ENCODE results near the gene MAN1A2.

DNA sequence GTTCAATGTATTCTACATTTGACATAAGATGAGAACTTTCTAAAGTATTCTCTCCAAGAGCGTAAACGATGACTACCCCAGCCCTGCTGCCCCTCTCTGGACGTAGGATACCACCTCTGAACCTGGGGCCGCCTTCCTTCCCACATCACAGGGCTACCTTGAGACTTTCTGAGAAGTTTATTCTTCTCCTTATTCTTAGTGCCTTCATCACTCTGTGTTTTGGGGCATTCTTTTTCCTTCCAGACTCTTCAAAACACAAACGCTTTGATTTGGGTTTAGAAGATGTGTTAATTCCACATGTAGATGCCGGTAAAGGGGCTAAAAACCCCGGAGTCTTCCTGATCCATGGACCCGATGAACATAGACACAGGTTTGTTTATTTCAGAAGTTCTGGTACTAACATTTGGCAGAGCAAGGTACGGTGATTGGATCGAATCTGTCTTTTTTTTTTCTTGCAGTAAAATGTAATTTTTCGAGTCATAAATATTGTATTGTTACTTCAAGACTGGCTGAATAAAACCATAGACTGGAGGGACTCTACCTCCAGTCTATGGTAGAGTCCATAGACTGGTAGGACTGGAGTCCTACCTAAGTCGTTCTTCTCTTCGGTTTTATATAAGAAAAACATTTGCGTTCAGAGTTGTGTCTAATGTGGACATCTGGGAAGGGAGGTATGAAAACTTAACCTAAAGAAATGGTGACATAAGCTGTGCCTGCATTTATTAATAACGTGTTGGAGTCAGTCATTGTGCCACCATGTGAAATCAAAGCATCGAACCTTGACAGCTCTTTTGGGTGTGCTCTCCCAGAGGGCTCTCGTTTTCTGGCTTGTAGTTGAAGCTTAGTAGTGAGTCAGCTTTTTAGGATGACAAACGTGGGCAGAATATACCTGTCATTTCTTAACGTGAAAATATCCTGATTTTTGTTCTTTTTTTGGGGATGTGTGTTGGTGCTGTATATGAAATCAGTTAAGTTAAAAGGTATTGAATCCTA, 1.2 kb downstream of the MAN1A2 start:
- TF ChIP-seq, protein P1, sequence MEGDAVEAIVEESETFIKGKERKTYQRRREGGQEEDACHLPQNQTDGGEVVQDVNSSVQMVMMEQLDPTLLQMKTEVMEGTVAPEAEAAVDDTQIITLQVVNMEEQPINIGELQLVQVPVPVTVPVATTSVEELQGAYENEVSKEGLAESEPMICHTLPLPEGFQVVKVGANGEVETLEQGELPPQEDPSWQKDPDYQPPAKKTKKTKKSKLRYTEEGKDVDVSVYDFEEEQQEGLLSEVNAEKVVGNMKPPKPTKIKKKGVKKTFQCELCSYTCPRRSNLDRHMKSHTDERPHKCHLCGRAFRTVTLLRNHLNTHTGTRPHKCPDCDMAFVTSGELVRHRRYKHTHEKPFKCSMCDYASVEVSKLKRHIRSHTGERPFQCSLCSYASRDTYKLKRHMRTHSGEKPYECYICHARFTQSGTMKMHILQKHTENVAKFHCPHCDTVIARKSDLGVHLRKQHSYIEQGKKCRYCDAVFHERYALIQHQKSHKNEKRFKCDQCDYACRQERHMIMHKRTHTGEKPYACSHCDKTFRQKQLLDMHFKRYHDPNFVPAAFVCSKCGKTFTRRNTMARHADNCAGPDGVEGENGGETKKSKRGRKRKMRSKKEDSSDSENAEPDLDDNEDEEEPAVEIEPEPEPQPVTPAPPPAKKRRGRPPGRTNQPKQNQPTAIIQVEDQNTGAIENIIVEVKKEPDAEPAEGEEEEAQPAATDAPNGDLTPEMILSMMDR (IDR thresholded peaks at IDR 0.05) = no peak
- TF ChIP-seq POLR2AphosphoS5 (IDR thresholded peaks at IDR 0.05; ENCODE audit: low read depth, low read length) (no peak), TCF7L2 (IDR thresholded peaks at IDR 0.05; ENCODE audit: low read depth, low read length) (no peak)
- TF ChIP-seq, protein P2, sequence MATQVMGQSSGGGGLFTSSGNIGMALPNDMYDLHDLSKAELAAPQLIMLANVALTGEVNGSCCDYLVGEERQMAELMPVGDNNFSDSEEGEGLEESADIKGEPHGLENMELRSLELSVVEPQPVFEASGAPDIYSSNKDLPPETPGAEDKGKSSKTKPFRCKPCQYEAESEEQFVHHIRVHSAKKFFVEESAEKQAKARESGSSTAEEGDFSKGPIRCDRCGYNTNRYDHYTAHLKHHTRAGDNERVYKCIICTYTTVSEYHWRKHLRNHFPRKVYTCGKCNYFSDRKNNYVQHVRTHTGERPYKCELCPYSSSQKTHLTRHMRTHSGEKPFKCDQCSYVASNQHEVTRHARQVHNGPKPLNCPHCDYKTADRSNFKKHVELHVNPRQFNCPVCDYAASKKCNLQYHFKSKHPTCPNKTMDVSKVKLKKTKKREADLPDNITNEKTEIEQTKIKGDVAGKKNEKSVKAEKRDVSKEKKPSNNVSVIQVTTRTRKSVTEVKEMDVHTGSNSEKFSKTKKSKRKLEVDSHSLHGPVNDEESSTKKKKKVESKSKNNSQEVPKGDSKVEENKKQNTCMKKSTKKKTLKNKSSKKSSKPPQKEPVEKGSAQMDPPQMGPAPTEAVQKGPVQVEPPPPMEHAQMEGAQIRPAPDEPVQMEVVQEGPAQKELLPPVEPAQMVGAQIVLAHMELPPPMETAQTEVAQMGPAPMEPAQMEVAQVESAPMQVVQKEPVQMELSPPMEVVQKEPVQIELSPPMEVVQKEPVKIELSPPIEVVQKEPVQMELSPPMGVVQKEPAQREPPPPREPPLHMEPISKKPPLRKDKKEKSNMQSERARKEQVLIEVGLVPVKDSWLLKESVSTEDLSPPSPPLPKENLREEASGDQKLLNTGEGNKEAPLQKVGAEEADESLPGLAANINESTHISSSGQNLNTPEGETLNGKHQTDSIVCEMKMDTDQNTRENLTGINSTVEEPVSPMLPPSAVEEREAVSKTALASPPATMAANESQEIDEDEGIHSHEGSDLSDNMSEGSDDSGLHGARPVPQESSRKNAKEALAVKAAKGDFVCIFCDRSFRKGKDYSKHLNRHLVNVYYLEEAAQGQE (IDR thresholded peaks at IDR 0.05; ENCODE audit: insufficient read depth in 1 of 2, low read depth in 2 of 2, low read length in 1 of 2) = no peak

Measured in Panc1 (cell line).